MM.1S (cell line): ENCODE results near the gene FZR1.

Experiments
- EZH2 ChIP-seq: fragments of 300-600 bp; sonication (generic); optimal IDR thresholded peaks from 2 replicates; pipeline ENCODE3; 2017; ENCODE audit warnings: low read depth, mild to moderate bottlenecking, antibody characterized with exemption, low read length, mixed read lengths
- EZH2phosphoT487 ChIP-seq: fragments of 300-600 bp; sonication (generic); IDR thresholded peaks from 2 replicates; pipeline ENCODE4 v1.6.1; 2018; ENCODE audit warnings: antibody characterized with exemption, low read length
- TF ChIP-seq, protein P1 (sequence below): fragments of 300-600 bp; sonication (generic); IDR thresholded peaks from 2 replicates; pipeline ENCODE4 v1.5.1; 2016; ENCODE audit warnings: antibody characterized with exemption, low read length, mixed read lengths

DNA sequence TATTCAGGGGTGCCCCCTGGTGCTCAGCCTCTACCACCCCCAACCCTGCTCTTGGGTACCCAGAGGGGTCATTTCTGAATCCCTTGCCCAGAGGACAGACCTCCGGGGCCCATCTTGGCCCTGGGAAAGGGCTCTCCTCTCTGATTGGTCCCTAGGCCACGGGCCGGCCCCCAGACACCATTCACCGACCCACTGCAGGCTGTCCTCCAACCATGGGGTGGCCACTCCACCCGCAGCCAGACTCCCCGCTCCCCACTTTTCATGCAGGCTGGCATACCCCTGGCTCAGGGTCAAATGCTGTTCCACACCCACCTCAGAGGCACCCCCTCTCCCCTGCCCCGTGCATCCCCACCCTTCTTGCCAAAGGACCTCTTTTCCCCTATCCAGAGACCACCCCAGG lies 40.6 kb upstream of the FZR1 start:
- TF ChIP-seq, protein P1, sequence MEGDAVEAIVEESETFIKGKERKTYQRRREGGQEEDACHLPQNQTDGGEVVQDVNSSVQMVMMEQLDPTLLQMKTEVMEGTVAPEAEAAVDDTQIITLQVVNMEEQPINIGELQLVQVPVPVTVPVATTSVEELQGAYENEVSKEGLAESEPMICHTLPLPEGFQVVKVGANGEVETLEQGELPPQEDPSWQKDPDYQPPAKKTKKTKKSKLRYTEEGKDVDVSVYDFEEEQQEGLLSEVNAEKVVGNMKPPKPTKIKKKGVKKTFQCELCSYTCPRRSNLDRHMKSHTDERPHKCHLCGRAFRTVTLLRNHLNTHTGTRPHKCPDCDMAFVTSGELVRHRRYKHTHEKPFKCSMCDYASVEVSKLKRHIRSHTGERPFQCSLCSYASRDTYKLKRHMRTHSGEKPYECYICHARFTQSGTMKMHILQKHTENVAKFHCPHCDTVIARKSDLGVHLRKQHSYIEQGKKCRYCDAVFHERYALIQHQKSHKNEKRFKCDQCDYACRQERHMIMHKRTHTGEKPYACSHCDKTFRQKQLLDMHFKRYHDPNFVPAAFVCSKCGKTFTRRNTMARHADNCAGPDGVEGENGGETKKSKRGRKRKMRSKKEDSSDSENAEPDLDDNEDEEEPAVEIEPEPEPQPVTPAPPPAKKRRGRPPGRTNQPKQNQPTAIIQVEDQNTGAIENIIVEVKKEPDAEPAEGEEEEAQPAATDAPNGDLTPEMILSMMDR, result no peak
- TF ChIP-seq EZH2 (no peak), EZH2phosphoT487 (no peak)
